ES-I3 (cell line): Measurements from ENCODE around the gene TECR.
"Not testable (repeated sequence)": the region's sequence is repeated elsewhere in the genome, so short reads cannot be mapped to it uniquely, and the experiment has no call there.

Source experiments
- H3K36me3 ChIP-seq: 2 replicates; pipeline ENCODE4 v1.6.1; 2013; ENCODE audit warnings: mild to moderate bottlenecking, low read length, control low read depth, moderate library complexity; ENCODE audit not compliant: insufficient read depth
- H3K4me1 ChIP-seq: 2 replicates; pipeline ENCODE4 v1.6.1; 2013; ENCODE audit warnings: mild to moderate bottlenecking, control low read depth, low read length; ENCODE audit not compliant: insufficient read depth
- H3K9ac ChIP-seq: 2 replicates; pipeline ENCODE4 v1.6.1; 2013; ENCODE audit warnings: low read depth, mild to moderate bottlenecking, low read length, moderate library complexity
- H3K9me3 ChIP-seq: 2 replicates; pipeline ENCODE4 v1.6.1; 2013; ENCODE audit warnings: mild to moderate bottlenecking, low read length, moderate library complexity; ENCODE audit not compliant: control insufficient read depth, insufficient read depth

The TECR gene

GRCh38 chr19:14502334-14503092, 26.9 kb upstream of the TECR start:
- H3K4me1 ChIP-seq, result peaks cover 11% of the 10 kb centered on the region; the same call in 1 of the 2 replicates
- H3K36me3 ChIP-seq, result no peaks in the 10 kb centered on the region
- no peak overlapping the region for H3K9ac ChIP-seq
- no peaks in the 10 kb centered on the region for H3K9me3 ChIP-seq

- Histone ChIP-seq H3K9me3 (no peaks in the 10 kb centered on the region), H3K4me1 (peaks cover 9% of the 10 kb centered on the region; the same call in 1 of the 2 replicates), H3K9ac (no peak overlapping the region), H3K36me3 (no peaks in the 10 kb centered on the region)
These were observed 26.1 kb upstream of the TECR start for GRCh38 chr19:14503285-14503684.

- not testable (repeated sequence) for H3K4me1 ChIP-seq, H3K36me3 ChIP-seq, H3K9ac ChIP-seq, H3K9me3 ChIP-seq
These were observed 24.8 kb upstream of the TECR start for GRCh38 chr19:14504575-14504974.

GRCh38 chr19:14505488-14506239, 23.7 kb upstream of the TECR start:
- H3K9ac ChIP-seq, result no peak overlapping the region

GRCh38 chr19:14507704-14508542, 21.5 kb upstream of the TECR start:
- Histone ChIP-seq H3K4me1 (peaks cover 15% of the 10 kb centered on the region; the same call in 1 of the 2 replicates), H3K9me3 (no peaks in the 10 kb centered on the region), H3K9ac (no peak overlapping the region), H3K36me3 (no peaks in the 10 kb centered on the region)

More at GRCh38 chr19:14505488-14506239, 23.7 kb upstream of the TECR start:
- Histone ChIP-seq H3K9me3 (no peaks in the 10 kb centered on the region), H3K4me1 (peaks cover 14% of the 10 kb centered on the region; the same call in 1 of the 2 replicates), H3K36me3 (no peaks in the 10 kb centered on the region)

GRCh38 chr19:14510311-14511228, 18.8 kb upstream of the TECR start:
- H3K9me3 ChIP-seq, result no peaks in the 10 kb centered on the region
- H3K36me3 ChIP-seq, result peaks cover 7% of the 10 kb centered on the region; the same call in 1 of the 2 replicates
- H3K9ac ChIP-seq, result no peak overlapping the region
- peaks cover 13% of the 10 kb centered on the region; the same call in 1 of the 2 replicates for H3K4me1 ChIP-seq

- H3K4me1 ChIP-seq, result peaks cover 7% of the 10 kb centered on the region; the same call in 1 of the 2 replicates
- peaks cover 13% of the 10 kb centered on the region; the same call in 1 of the 2 replicates for H3K36me3 ChIP-seq
- H3K9ac ChIP-seq, result no peak overlapping the region
- H3K9me3 ChIP-seq, result no peaks in the 10 kb centered on the region
These were observed 18.2 kb upstream of the TECR start for GRCh38 chr19:14511229-14511593.

GRCh38 chr19:14512406-14512961, 16.9 kb upstream of the TECR start:
- H3K4me1 ChIP-seq, result peaks cover 6% of the 10 kb centered on the region; the same call in 1 of the 2 replicates
- peaks cover 13% of the 10 kb centered on the region; the same call in 1 of the 2 replicates for H3K36me3 ChIP-seq
- H3K9ac ChIP-seq, result no peak overlapping the region
- no peaks in the 10 kb centered on the region for H3K9me3 ChIP-seq

GRCh38 chr19:14514215-14514863, 15.1 kb upstream of the TECR start:
- H3K9ac ChIP-seq, result no peak overlapping the region
- peaks cover 13% of the 10 kb centered on the region; the same call in 1 of the 2 replicates for H3K36me3 ChIP-seq
- no peaks in the 10 kb centered on the region for H3K9me3 ChIP-seq
- H3K4me1 ChIP-seq, result peaks cover 8% of the 10 kb centered on the region

- Histone ChIP-seq H3K9me3 (no peaks in the 10 kb centered on the region), H3K36me3 (peaks cover 13% of the 10 kb centered on the region; the same call in 1 of the 2 replicates), H3K9ac (no peak overlapping the region), H3K4me1 (peaks cover 9% of the 10 kb centered on the region)
These were observed 13.8 kb upstream of the TECR start for GRCh38 chr19:14515501-14516047.

- Histone ChIP-seq H3K9ac (no peak overlapping the region; the same call in 1 of the 2 replicates), H3K4me1 (peaks cover 7% of the 10 kb centered on the region), H3K9me3 (no peaks in the 10 kb centered on the region), H3K36me3 (peaks cover 13% of the 10 kb centered on the region; the same call in 1 of the 2 replicates)
These were observed 13.3 kb upstream of the TECR start for GRCh38 chr19:14516048-14516534.

- peaks cover 13% of the 10 kb centered on the region; the same call in 1 of the 2 replicates for H3K36me3 ChIP-seq
- H3K9me3 ChIP-seq, result no peaks in the 10 kb centered on the region
- H3K9ac ChIP-seq, result peak overlapping the region; percentile 99
- H3K4me1 ChIP-seq, result peaks cover 7% of the 10 kb centered on the region
These were observed 12.5 kb upstream of the TECR start for GRCh38 chr19:14516746-14517438.
